HL-60 (cell line): ENCODE data around the gene APOBEC3F.
"Not testable (repeated sequence)": the region's sequence is repeated elsewhere in the genome, so short reads cannot be mapped to it uniquely, and the experiment has no call there.

Experiments used
- CTCF ChIP-seq: IDR thresholded peaks from one replicate; pipeline ENCODE4 v1.5.1; 2011; ENCODE audit warnings: low read length, control low read depth, inconsistent platforms; ENCODE audit not compliant: insufficient read depth
- SPI1 ChIP-seq: IDR thresholded peaks from 2 replicates; pipeline ENCODE4 v1.6.1; 2012; ENCODE audit warnings: low read depth, mild to moderate bottlenecking, borderline replicate concordance

DNA sequence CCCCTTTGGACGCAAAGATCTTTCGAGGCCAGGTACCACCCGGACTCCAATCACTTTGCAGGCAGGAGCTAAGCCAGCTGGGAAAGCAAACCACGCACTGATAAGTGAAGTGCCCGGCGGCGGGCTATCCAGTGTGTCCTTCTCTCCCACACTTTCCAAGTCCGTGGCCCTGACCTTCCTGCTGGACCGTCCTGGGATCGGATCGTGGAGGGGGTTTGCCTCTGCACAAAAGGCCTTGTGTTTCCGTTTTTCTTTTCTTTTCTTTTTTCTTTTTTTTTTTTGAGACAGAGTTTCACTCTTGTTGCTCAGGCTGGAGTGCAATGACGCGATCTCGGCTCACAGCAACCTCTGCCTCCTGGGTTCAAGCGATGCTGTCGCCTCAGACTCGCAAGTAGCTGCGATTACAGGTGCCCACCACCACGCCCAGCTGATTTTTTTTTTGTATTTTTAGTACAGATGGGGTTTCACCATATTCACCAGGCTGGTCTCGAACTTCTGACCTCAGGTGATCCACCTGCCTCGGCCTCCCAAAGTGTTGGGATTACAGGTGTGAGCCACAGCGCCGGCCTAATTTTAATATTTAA lies 38.5 kb downstream of the APOBEC3F start:
- not testable (repeated sequence) for TF ChIP-seq CTCF, SPI1
